GM23248 (cell line): ENCODE measurements around the gene GCNT3.

Experiments used
- EZH2 ChIP-seq: fragments of 200-600 bp; sonication (generic); IDR thresholded peaks from 2 replicates; pipeline ENCODE4 v1.6.1; 2018; ENCODE audit warnings: antibody characterized with exemption, mild to moderate bottlenecking; ENCODE audit not compliant: insufficient read depth, poor library complexity, severe bottlenecking
- EZH2phosphoT487 ChIP-seq: fragments of 200-600 bp; sonication (generic); IDR thresholded peaks from 2 replicates; pipeline ENCODE4 v1.6.1; 2018; ENCODE audit warnings: antibody characterized with exemption, moderate library complexity, mild to moderate bottlenecking, low read depth; ENCODE audit not compliant: insufficient read depth

GRCh38 chr15:59618406-59618805 lies 6.8 kb downstream of the GCNT3 start:
- no peak for TF ChIP-seq EZH2
- TF ChIP-seq EZH2phosphoT487: no peak
